H1 (cell line): ENCODE results near the gene TBC1D22A. TPM values are rescaled to one million over a fixed set of nuclear protein-coding genes. Genes with fewer than 3 reads are reported as not detected.

ENCODE experiments used
- CTCF ChIA-PET: fragments of 300-600 bp; sonication (Branson Sonifier 250); formaldehyde crosslinking; loops from one replicate; lab custom pipeline; 2021; ENCODE audit not compliant: partially characterized antibody; lab: Charles Lee
- POLR2A ChIA-PET: fragments of 300-600 bp; sonication (Branson Sonifier 250); formaldehyde crosslinking; loops from one replicate; lab custom pipeline; 2021; ENCODE audit warnings: inconsistent platforms; ENCODE audit not compliant: partially characterized antibody; lab: Charles Lee
- DNase-seq, 2 experiments: peaks; one replicate each; pipeline versions ENCODE4 v3.0.0 to v3.0.0-alpha.2; 2010 to 2022; ENCODE audit warnings: low spot score in 2 of 2, low read depth in 1 of 2, mixed read lengths in 1 of 2
- FAIRE-seq: peaks from 2 replicates; lab custom pipeline; 2011; peaks lifted over from hg19 to GRCh38; lab: Jason Lieb, UNC
- H2AFZ ChIP-seq: 2 replicates; pipeline ENCODE4 v1.8.1; 2012; ENCODE audit warnings: low read length, inconsistent platforms
- H2AK5ac ChIP-seq: 2 replicates; pipeline ENCODE4 v1.6.1; 2013; ENCODE audit warnings: low read depth, low read length
- H2BK120ac ChIP-seq: replicated peaks from 2 replicates; pipeline ENCODE3; 2013; ENCODE audit warnings: low read depth, low read length, inconsistent platforms
- H2BK12ac ChIP-seq: 2 replicates; pipeline ENCODE4 v1.6.1; 2013; ENCODE audit warnings: low read depth, low read length
- H2BK15ac ChIP-seq: 2 replicates; pipeline ENCODE4 v1.6.1; 2013; ENCODE audit warnings: low read length
- H2BK20ac ChIP-seq: 2 replicates; pipeline ENCODE4 v1.6.1; 2013; ENCODE audit warnings: low read length
- H2BK5ac ChIP-seq: 2 replicates; pipeline ENCODE4 v1.6.1; 2013; ENCODE audit warnings: low read depth, low read length
- H3K14ac ChIP-seq: 2 replicates; pipeline ENCODE4 v1.6.1; 2013; ENCODE audit warnings: inconsistent platforms; ENCODE audit not compliant: insufficient read length
- H3K18ac ChIP-seq: 2 replicates; pipeline ENCODE4 v1.6.1; 2013; ENCODE audit warnings: low read length; ENCODE audit errors: extremely low read depth
- H3K23ac ChIP-seq: 2 replicates; pipeline ENCODE4 v1.6.1; 2013; ENCODE audit warnings: inconsistent platforms; ENCODE audit not compliant: insufficient read length
- H3K23me2 ChIP-seq: 2 replicates; pipeline ENCODE4 v1.6.1; 2013; ENCODE audit warnings: low read depth, low read length
- H3K27ac ChIP-seq: 2 replicates; pipeline ENCODE4 v1.6.1; 2011; ENCODE audit warnings: low read depth, low read length, inconsistent platforms
- H3K27me3 ChIP-seq, 4 experiments: replicated peaks in 1 of 4; 1 replicate in 1 of 4; 2 replicates in 3 of 4; pipeline versions ENCODE4 v1.6.1 to v1.8.1; 2011 to 2013; ENCODE audit warnings: low read length in 3 of 4, mild to moderate bottlenecking in 3 of 4, inconsistent platforms in 2 of 4, mixed read lengths in 2 of 4, moderate library complexity in 1 of 4; ENCODE audit not compliant: control insufficient read depth in 3 of 4, insufficient read depth in 3 of 4; ENCODE audit errors: extremely low read depth in 1 of 4
- H3K36me3 ChIP-seq, 4 experiments: 2 replicates each; pipeline versions ENCODE4 v1.6.1 to v1.8.1; 2011 to 2013; ENCODE audit warnings: mild to moderate bottlenecking in 4 of 4, low read length in 3 of 4, moderate library complexity in 2 of 4, control low read depth in 1 of 4, inconsistent platforms in 1 of 4; ENCODE audit not compliant: insufficient read depth in 4 of 4, control insufficient read depth in 2 of 4
- H3K4ac ChIP-seq: replicated peaks from 2 replicates; pipeline ENCODE3; 2013; ENCODE audit warnings: low read length, low read depth, mixed read lengths, inconsistent platforms; ENCODE audit not compliant: insufficient read length
- H3K4me1 ChIP-seq, 4 experiments: replicated peaks in 1 of 4; 1 replicate in 1 of 4; 2 replicates in 3 of 4; pipeline versions ENCODE4 v1.6.1 to v1.8.1; 2011 to 2013; ENCODE audit warnings: low read length in 3 of 4, inconsistent platforms in 2 of 4, mixed read lengths in 1 of 4; ENCODE audit not compliant: insufficient read depth in 4 of 4, control insufficient read depth in 3 of 4
- H3K4me2 ChIP-seq, 2 experiments: 2 replicates each; pipeline versions ENCODE4 v1.6.1 to v1.8.1; 2011 to 2013; ENCODE audit warnings: low read depth in 2 of 2, low read length in 2 of 2, control low read depth in 1 of 2, inconsistent platforms in 1 of 2, mild to moderate bottlenecking in 1 of 2; ENCODE audit not compliant: insufficient read depth in 1 of 2
- H3K4me3 ChIP-seq, 4 experiments: fragments of 200-600, 300-600 bp in 1 of 4; sonication (generic), shearing (Covaris generic), sonication (Bioruptor Twin) in 1 of 4; 2 replicates each; pipeline versions ENCODE4 v1.5.1 to v1.8.1; 2011 to 2016; ENCODE audit warnings: low read length in 4 of 4, low read depth in 3 of 4, control low read depth in 2 of 4, inconsistent platforms in 2 of 4, mild to moderate bottlenecking in 2 of 4, mixed read lengths in 1 of 4, moderate library complexity in 1 of 4; ENCODE audit not compliant: insufficient read depth in 2 of 4; ENCODE audit errors: extremely low read depth in 1 of 4
- H3K56ac ChIP-seq: replicated peaks from 2 replicates; pipeline ENCODE3; 2013; ENCODE audit warnings: low read depth, mild to moderate bottlenecking, mixed read lengths, low read length, inconsistent platforms; ENCODE audit not compliant: insufficient read length
- H3K79me1 ChIP-seq: 2 replicates; pipeline ENCODE4 v1.6.1; 2013; ENCODE audit warnings: low read depth, low read length, control low read depth
- H3K79me2 ChIP-seq, 2 experiments: 2 replicates each; pipeline versions ENCODE4 v1.6.1 to v1.8.1; 2012 to 2013; ENCODE audit warnings: low read length in 2 of 2, mild to moderate bottlenecking in 2 of 2, inconsistent platforms in 1 of 2; ENCODE audit not compliant: insufficient read depth in 2 of 2, control insufficient read depth in 1 of 2
- H3K9ac ChIP-seq, 4 experiments: replicated peaks in 1 of 4; 1 replicate in 1 of 4; 2 replicates in 3 of 4; pipeline versions ENCODE4 v1.6.1 to v1.8.1; 2011 to 2013; ENCODE audit warnings: low read depth in 3 of 4, low read length in 3 of 4, control low read depth in 2 of 4, mild to moderate bottlenecking in 2 of 4, moderate library complexity in 2 of 4, inconsistent platforms in 1 of 4; ENCODE audit errors: extremely low read depth in 1 of 4
- H3K9me3 ChIP-seq, 2 experiments: 2 replicates each; pipeline versions ENCODE4 v1.6.1 to v1.8.1; 2012 to 2013; ENCODE audit warnings: mild to moderate bottlenecking in 2 of 2, moderate library complexity in 2 of 2, control low read depth in 1 of 2, inconsistent platforms in 1 of 2, low read depth in 1 of 2, low read length in 1 of 2, mixed read lengths in 1 of 2; ENCODE audit not compliant: insufficient read depth in 2 of 2
- H4K20me1 ChIP-seq, 2 experiments: replicated peaks in 1 of 2; 2 replicates each; pipeline versions ENCODE3 to v1.8.1; 2011 to 2013; ENCODE audit warnings: inconsistent platforms in 2 of 2, low read length in 2 of 2, mild to moderate bottlenecking in 1 of 2; ENCODE audit not compliant: insufficient read depth in 2 of 2, control insufficient read depth in 1 of 2
- H4K5ac ChIP-seq: 2 replicates; pipeline ENCODE4 v1.6.1; 2013; ENCODE audit warnings: low read length, low read depth, mixed read lengths, inconsistent platforms; ENCODE audit not compliant: insufficient read length
- H4K8ac ChIP-seq: 2 replicates; pipeline ENCODE4 v1.8.0; 2013; ENCODE audit warnings: mild to moderate bottlenecking, moderate library complexity, low read length, inconsistent platforms; ENCODE audit not compliant: insufficient read depth; ENCODE audit errors: extremely low read depth
- H4K91ac ChIP-seq: replicated peaks from 2 replicates; pipeline ENCODE3; 2013; ENCODE audit warnings: low read length, mixed read lengths, inconsistent platforms; ENCODE audit not compliant: insufficient read length
- ATF2 ChIP-seq: IDR thresholded peaks from 2 replicates; pipeline ENCODE4 v1.6.1; 2012; ENCODE audit warnings: low read length, inconsistent platforms
- CHD1 ChIP-seq: IDR thresholded peaks from 2 replicates; pipeline ENCODE4 v1.6.1; 2012; ENCODE audit warnings: low read depth, low read length, improper control_type of control experiment
- CHD2 ChIP-seq: IDR thresholded peaks from 2 replicates; pipeline ENCODE4 v1.6.1; 2012; ENCODE audit warnings: low read length, improper control_type of control experiment
- CTBP2 ChIP-seq: IDR thresholded peaks from 2 replicates; pipeline ENCODE4 v1.7.0; 2011; ENCODE audit warnings: borderline replicate concordance, mild to moderate bottlenecking, moderate library complexity, mixed read lengths, low read length; ENCODE audit not compliant: insufficient read depth, insufficient read length
- GABPA ChIP-seq: IDR thresholded peaks from 2 replicates; pipeline ENCODE4 v1.6.1; 2011; ENCODE audit warnings: mild to moderate bottlenecking, low read length, moderate library complexity, borderline replicate concordance; ENCODE audit not compliant: insufficient read depth
- KDM5A ChIP-seq: fragments of 200-600 bp; IDR thresholded peaks from 2 replicates; pipeline ENCODE4 v1.7.1; 2012; ENCODE audit warnings: mild to moderate bottlenecking, low read length, inconsistent platforms, mixed read lengths
- NANOG ChIP-seq: IDR thresholded peaks from 2 replicates; pipeline ENCODE4 v1.6.1; 2011; ENCODE audit warnings: low read length, low read depth, mild to moderate bottlenecking, inconsistent platforms; ENCODE audit not compliant: insufficient read depth, poor library complexity, severe bottlenecking
- SP1 ChIP-seq: IDR thresholded peaks from 2 replicates; pipeline ENCODE4 v1.6.1; 2011; ENCODE audit warnings: low read depth, low read length
- SP2 ChIP-seq: IDR thresholded peaks from 2 replicates; pipeline ENCODE4 v1.6.1; 2012; ENCODE audit warnings: mild to moderate bottlenecking, low read length, inconsistent platforms
- SP4 ChIP-seq: IDR thresholded peaks from 2 replicates; pipeline ENCODE4 v1.6.1; 2012; ENCODE audit warnings: low read length, inconsistent platforms
- SRF ChIP-seq: IDR thresholded peaks from 2 replicates; pipeline ENCODE4 v1.6.1; 2011; ENCODE audit warnings: mild to moderate bottlenecking, low read depth, low read length, moderate library complexity
- TAF7 ChIP-seq: optimal IDR thresholded peaks from 2 replicates; pipeline ENCODE3; 2011; ENCODE audit warnings: low read depth, mild to moderate bottlenecking, inconsistent platforms, low read length, moderate library complexity, borderline replicate concordance
- TCF12 ChIP-seq: IDR thresholded peaks from 2 replicates; pipeline ENCODE4 v1.6.1; 2011; ENCODE audit warnings: low read depth, mild to moderate bottlenecking, low read length
- WGBS, 2 experiments: shearing (Covaris generic) in 1 of 2; methylation state at CpG; one replicate each; pipeline versions ENCODE4 v1.1.6 to v1.1.7; 2013 to 2015; ENCODE audit warnings: low lambda C conversion rate in 2 of 2, mixed read lengths in 2 of 2, inconsistent platforms in 1 of 2, low coverage in 1 of 2, missing lambda C conversion rate in 1 of 2; ENCODE audit not compliant: insufficient replicate concordance in 2 of 2, insufficient coverage in 1 of 2, insufficient read length in 1 of 2; ENCODE audit errors: extremely low coverage in 1 of 2, missing lambda C conversion rate in 1 of 2; 5-methylcytosine and 5-hydroxymethylcytosine counted together
- polyA plus RNA-seq, 7 experiments: library from polyadenylated mRNA; depleted of rRNA in 3 of 7; stranded (reverse) in 5 of 7; unstranded in 2 of 7; fragments of >200 nt in 5 of 7; fragments of 200-250 nt in 2 of 7; gene quantifications; 1 replicate in 5 of 7; 2 replicates in 1 of 7; 4 replicates in 1 of 7; pipeline versions ENCODE4 v1.2.1 to v1.2.3, GENCODE V29; 2011 to 2013; ENCODE audit warnings: missing spikeins in 2 of 7, mixed read lengths in 2 of 7
- total RNA-seq: library from RNA; stranded (reverse); fragmentation: NEBNext Ultra II Directional; extraction: Animal tissue kit (Norgen Biotek cat#: 25700); gene quantifications from 2 replicates; pipeline ENCODE4 v1.2.1, GENCODE V29; 2021

Gene TBC1D22A
- total and polyA plus RNA-seq, 2 of the 8 experiments (the other 6 are each of a cell fraction or from before 2014, with no cell fraction given): 11.9 to 18.4 TPM

DNA sequence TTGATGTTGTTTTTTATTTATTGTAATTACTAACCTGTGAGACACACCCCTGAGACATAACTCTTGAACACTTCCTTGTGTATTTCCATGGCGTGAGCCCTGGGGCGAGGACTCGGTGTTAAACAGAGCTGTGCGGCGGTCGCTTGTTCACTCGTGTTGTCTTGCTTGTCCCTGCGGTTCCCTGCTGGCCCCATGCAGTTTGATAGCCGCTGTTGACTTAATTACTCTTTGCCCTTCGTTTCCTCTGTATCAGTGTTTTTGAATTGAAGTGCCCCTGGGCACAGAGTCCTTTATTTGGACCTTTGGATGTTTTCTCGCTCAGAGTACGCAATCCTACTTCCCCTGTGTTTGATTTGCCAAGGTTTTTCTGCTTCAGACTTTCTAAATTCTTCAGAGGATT, 52.7 kb downstream of the TBC1D22A start:
- no peak overlapping the region for H3K27ac ChIP-seq
- ChIA-PET CTCF (interaction anchor here (1.4 to 2.8 kb wide), 3 partner anchors 12 to 16 kb away, joined by 3 to 17 read pairs (median 6); no protein-coding TSS in a partner anchor), POLR2A (no interaction called here)
- no peak overlapping the region for H3K56ac ChIP-seq
- no peaks in the 10 kb centered on the region for H3K36me3 ChIP-seq
- H3K14ac ChIP-seq: no peak overlapping the region
- H2BK15ac ChIP-seq: no peak overlapping the region
- H3K23me2 ChIP-seq: no peaks in the 10 kb centered on the region
- no peak overlapping the region for H2BK20ac ChIP-seq
- no peak overlapping the region for H4K91ac ChIP-seq
- no peak overlapping the region for H3K18ac ChIP-seq
- H3K79me2 ChIP-seq: peaks cover 0 to 9% of the 10 kb centered on the region in 2 experiments; a peak in 2 of 4 replicates
- peaks cover 0 to 2% (median under 1%) of the 10 kb centered on the region in 4 experiments; a peak in 1 of 7 replicates for H3K4me1 ChIP-seq
- DNase-seq (peak in 1 of 2 experiments; percentile 33), FAIRE-seq (no peak)
- no peak overlapping the region for H3K4ac ChIP-seq
- H3K9me3 ChIP-seq: no peaks in the 10 kb centered on the region
- H3K4me3 ChIP-seq: no peak overlapping the region
- no peak overlapping the region for H2AFZ ChIP-seq
- no peaks in the 10 kb centered on the region for H3K27me3 ChIP-seq
- peaks cover 6% of the 10 kb centered on the region for H3K79me1 ChIP-seq
- H2BK120ac ChIP-seq: no peak overlapping the region
- no peak overlapping the region for H2AK5ac ChIP-seq
- H3K9ac ChIP-seq: no peak overlapping the region
- no peak overlapping the region for H2BK5ac ChIP-seq
- WGBS, 2 experiments: 90% methylated on average over 12 of the region's 12 CpGs; no CpG with 5 or more reads in 1 of the 2 experiments
- H4K8ac ChIP-seq: no peak overlapping the region
- no peak overlapping the region for H3K4me2 ChIP-seq
- H3K23ac ChIP-seq: no peak overlapping the region
- H2BK12ac ChIP-seq: no peak overlapping the region
- peaks cover 8% of the 10 kb centered on the region in 2 experiments for H4K20me1 ChIP-seq
- no peak overlapping the region for H4K5ac ChIP-seq
- TF ChIP-seq ATF2: no peak
- no peak for TF ChIP-seq SP1
- no peak for TF ChIP-seq TCF12
- TF ChIP-seq KDM5A: no peak
- no peak for TF ChIP-seq SP4
- TF ChIP-seq CHD1: no peak
- TF ChIP-seq SP2: no peak
- TF ChIP-seq SRF: no peak
- TF ChIP-seq CHD2: no peak
- TF ChIP-seq GABPA: no peak
- no peak for TF ChIP-seq CTBP2
- no peak for TF ChIP-seq TAF7
- TF ChIP-seq NANOG: no peak
